GM23248 (cell line): ENCODE data around the gene LMOD2.

Experiments
- EZH2 ChIP-seq: fragments of 200-600 bp; sonication (generic); IDR thresholded peaks from 2 replicates; pipeline ENCODE4 v1.6.1; 2018; ENCODE audit warnings: antibody characterized with exemption, mild to moderate bottlenecking; ENCODE audit not compliant: insufficient read depth, poor library complexity, severe bottlenecking
- EZH2phosphoT487 ChIP-seq: fragments of 200-600 bp; sonication (generic); IDR thresholded peaks from 2 replicates; pipeline ENCODE4 v1.6.1; 2018; ENCODE audit warnings: antibody characterized with exemption, moderate library complexity, mild to moderate bottlenecking, low read depth; ENCODE audit not compliant: insufficient read depth

- TF ChIP-seq EZH2 (no peak), EZH2phosphoT487 (no peak)
These were observed 24.9 kb downstream of the LMOD2 start for GRCh38 chr7:123680580-123680979.
